Activated T-cell treated with anti-CD3 and anti-CD28 coated beads for 1 hour (primary cell): ENCODE results near the gene EPHB2.
"Not testable (repeated sequence)": the region's sequence is repeated elsewhere in the genome, so short reads cannot be mapped to it uniquely, and the experiment has no call there.

Experiments used
- DNase-seq: peaks from one replicate; pipeline ENCODE4 v3.0.0-alpha.2; 2020; ENCODE audit warnings: low read depth

EPHB2 gene

DNA sequence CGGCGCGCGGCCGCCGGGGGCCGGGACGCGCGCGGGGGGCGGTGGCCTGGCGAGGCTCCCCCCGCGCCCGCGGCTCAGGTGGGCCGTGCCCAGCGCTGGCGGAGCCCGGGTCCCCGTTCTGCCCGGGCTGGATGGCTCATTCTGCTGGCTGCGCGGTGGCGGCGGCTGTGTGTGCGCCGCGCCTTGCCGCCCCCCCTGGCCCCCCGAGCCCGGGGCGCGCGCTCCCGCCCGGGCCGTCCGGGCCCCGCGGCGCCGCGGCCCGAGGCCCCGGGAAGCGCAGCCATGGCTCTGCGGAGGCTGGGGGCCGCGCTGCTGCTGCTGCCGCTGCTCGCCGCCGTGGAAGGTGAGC, at the start of gene EPHB2:
Gene EPHB2 (plus strand): TSS at position 139 of the 349 bp plus-strand sequence. CDS start 144 bp downstream, at position 283.
- DNase-seq = no peak

DNA sequence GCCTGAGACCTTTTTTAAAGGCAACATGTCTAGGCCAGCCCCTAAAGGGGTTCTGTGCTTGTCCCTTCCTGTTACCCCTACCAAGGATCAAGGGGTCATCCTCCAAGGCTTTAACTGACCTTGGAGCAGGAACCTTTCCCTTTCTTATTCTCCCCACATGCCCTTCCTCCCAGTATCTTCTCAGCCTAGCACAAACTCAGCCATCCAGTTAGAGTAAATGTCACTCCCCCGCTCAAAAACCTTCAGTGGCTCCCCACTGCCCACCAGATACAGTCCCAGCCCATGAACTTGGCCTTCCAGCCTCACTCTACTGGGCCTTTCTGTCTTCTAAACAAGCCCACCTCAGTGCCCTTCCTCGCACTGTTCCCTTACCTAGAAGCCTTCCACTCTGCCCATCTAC, 48.8 kb upstream of the EPHB2 start:
- DNase-seq = no peak

DNA sequence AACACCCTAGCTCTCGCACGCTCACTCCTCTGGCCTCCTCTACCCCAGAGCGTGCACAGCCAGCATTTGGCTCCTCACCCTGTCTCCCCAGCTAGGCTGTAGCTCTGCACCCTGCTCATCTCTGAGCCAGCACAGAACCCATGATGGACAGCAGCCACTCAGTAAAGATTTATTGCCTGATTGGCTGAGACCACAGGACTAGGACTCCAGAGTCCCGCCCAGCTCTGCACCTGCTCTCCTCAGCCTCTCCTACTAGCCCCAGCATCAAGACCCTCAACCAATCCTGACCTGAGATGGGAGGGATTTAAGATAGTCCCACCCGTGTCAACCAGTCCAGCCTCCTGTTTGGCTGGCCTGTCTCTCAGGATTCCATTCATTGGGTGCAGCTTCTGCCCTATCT, 48.3 kb upstream of the EPHB2 start:
- no peak for DNase-seq

DNA sequence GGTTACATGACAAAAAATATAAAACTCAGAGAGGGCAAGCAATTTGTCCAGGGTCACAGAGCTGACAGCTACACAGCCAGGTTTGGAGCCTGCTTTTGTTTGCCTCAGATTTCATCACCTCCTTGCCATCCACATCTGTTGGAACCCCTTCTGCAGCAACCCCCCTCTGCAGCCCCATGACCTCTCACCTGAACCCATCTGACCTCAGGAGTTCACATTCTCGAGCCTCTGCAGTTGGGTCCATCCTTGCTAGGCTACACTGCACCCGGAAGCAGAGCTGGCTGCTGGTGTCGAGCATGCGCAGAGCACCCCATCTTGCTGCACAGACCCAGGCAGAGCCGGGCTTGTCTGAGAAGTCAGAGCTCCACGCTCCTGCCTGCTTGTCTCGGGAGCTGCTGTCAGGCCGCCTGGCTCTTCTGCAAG, 47.6 kb upstream of the EPHB2 start:
- no peak for DNase-seq

DNA sequence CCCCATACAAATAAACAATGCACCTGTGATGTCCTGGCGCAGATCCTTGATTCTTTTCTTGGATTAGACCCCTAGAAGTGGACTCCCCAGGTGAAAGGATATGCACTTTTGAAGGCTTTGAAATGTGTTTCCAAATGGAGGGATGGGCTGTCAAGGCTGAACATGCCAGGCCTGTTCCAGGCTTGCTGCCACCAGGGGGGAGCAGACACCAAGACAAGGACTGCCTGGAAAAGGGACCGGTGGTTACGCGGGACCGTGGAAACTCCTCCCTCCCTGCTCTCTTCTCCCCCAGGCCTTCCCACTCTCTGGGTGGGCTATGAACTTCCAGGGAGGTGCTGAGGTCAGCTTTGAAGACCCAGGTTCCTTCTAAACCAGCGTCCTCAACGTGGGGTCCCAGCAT, 44.9 kb upstream of the EPHB2 start:
- DNase-seq = no peak

DNA sequence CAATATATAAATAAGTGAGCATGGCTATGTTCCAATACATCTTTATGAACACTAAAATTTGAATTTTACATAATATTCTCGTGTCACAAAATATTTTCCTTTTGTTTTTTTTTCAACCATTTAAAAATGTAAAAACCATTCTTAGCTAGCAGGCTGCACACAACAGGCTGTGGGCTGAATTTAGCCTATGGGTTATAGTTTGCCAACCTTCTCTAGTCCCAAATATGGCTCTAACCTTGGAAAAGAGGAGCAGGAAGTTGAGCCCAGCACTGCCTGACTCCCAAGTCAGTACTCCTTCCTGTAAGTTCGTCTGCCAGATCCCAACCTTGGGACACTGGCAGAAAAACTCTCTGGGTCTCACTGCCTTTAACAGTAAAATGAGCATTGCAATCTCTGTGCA, 44.2 kb upstream of the EPHB2 start:
- DNase-seq = no peak

DNA sequence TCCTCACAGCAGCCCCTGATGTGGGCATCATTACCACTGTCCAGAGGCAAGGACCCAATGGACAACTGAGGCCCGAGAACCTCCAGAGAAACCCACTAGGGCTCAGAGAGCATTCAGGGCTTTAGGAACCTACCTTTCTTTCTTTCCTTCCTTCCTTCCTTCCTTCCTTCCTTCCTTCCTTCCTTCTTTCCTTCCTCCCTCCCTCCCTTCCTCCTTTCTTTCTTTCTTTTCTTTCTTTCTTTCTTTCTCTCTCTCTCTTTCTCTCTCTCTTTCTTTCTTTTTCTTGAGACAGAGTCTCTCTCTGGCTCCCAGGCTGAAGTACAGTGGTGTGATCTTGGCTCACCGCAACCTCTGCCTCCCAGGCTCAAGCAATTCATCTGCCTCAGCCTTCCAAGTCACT, 41.8 kb upstream of the EPHB2 start:
- DNase-seq = not testable (repeated sequence)

DNA sequence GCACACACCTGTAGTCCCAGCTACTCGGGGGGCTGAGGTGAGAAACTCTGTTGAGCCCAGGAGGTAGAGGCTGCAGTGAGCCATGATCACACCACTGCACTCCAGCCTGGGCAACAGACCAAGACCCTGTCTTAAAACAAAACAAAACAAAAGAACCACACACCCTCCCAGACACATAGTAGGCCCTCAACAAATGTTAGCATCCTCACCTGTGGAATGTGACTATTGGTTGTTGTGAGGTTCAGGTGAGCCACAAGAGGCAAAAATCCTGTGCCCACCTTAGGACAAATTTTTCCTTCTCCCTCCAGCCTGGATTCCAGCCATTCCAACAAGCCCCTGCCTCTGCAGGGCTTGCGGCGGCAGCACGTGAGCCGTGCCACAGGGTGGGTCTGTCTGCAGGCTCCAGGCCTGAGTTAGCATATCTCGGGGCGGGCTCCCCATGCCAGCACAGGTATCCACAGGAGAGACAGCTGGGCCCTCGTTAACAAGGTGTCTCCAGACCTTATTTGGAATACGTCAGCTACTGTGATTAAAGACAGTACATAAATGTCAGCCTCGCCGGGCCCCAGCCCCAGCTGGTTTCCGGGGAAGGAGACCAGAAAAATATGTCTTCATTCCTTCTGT, 40.2 kb upstream of the EPHB2 start:
- no peak for DNase-seq

DNA sequence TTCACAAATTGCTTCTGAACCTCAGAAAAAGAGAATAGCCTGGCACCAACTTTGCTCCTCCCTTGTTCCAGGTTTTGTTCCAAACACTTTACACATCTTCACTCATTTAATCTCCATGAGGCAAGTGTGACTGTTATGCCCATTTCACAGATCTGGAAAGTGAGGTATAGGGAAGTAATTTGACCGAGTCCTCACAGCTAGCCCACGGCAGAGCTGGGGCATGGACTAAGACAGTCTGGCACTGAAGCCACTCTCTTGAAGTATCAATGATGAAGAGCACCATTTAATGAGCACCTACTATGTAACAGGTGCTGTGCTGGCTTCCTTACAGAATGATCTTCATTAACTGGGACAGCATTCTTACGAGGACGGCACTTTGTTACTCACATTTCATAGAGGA, 38.6 kb upstream of the EPHB2 start:
- no peak for DNase-seq

DNA sequence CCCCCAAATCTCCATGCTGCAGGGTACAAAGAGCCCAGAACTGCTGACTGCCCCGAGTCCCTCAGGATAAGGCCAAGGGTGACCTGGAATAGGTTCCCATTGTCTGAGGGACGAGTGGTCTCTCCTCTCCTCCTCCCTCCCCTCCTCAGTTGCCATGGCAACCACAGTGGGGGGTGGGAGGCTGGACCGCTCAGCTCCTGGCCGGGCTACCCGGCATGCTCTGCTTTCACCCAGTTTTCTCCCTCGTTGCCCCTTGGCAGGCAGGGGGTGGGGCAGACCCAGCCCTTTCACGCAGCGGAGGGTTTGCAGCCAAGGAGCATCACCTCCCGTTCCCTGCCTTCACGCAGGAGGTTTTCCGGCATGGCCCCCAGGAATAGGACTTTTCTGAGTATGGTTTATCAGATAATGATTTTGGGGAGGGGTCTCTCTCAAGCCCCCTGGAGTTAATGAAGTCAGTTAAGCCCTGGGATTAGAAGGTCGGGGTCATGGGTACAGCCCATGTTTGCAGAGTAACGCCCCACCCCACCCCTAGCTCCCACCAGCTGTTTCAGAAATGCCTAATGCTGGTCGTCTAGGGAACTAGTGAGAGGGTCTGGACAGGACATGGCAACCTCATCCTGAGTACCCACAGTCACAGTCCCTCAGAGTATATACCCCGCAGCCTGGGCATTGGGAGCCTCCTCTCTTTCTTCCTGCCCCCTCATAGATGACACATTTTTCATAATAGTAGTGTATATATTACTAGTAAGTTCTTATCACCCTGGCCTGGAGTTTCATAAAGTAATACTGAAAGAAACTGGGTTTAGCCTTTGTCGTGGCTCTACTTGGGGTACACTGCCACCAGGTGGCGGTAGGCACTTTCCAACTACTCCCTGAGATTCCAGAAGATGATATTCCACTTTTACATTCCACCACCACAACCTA, 36.9 kb upstream of the EPHB2 start:
- no peak for DNase-seq

DNA sequence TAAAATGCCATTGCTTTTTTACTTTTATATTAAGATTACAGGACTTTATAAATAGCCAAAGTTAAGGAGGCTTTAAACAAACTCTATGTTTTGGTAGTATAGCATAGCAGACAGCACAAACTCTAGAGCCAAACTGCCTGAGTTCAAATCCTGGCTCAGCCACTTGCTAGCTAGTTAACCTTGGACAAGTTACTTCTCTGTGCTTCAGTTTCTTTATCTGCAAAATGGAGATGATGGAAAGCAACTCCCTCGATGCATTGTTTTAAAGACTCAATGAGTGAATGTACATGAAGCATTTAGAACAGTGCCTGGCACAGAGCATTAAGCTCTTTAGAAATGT, 36.3 kb upstream of the EPHB2 start:
- no peak for DNase-seq

DNA sequence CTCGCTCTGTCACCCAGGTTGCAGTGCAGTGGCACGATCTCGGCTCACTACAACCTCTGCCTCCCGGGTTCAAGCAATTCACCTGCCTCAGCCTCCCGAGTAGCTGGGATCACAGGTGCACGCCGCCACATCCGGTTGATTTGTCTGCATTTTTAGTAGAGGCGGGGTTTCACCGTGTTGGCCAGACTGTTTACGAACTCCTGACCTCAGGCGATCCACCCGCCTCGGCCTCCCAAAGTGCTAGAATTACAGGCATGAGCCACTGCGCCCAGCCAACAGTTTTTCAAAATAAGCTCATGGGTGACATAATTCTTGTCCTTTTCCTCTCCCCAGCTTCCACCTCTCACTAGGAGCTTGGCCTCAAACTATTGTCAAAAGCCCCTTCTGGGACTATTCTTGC, 34.5 kb upstream of the EPHB2 start:
- DNase-seq = not testable (repeated sequence)

DNA sequence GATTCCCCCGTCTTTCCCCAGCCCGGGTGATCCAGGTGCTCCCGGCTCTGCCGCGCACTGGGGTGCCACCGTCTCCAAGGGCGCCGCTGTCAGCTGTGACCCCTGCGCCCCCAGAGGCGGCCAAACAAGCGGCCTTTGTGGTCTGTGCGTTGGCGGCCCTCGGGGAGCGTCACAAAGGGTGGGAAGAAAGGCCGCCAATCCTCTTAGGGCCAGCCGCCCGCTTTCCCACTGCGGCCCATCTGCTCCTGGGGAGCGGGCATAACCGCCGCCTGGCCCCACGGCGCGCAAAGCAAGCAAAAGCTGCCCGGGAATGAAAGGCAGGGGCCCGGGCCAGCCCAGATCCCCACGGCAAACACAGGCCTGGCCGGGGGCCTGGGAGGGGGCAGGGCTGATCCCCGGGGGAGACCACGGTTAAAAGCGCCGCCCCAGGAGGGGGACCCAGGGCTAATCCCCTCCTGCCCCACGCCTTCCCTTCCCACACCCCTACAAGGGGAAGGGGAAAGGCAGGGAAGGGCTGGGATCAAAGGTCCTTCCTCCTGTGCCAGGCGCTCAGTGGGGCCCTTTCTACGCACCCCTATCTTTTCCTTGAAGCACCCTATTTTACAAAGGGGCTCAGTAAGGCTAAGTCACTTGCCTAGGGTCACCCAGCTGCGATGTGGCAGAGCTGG, 33.6 kb upstream of the EPHB2 start:
- DNase-seq = no peak

DNA sequence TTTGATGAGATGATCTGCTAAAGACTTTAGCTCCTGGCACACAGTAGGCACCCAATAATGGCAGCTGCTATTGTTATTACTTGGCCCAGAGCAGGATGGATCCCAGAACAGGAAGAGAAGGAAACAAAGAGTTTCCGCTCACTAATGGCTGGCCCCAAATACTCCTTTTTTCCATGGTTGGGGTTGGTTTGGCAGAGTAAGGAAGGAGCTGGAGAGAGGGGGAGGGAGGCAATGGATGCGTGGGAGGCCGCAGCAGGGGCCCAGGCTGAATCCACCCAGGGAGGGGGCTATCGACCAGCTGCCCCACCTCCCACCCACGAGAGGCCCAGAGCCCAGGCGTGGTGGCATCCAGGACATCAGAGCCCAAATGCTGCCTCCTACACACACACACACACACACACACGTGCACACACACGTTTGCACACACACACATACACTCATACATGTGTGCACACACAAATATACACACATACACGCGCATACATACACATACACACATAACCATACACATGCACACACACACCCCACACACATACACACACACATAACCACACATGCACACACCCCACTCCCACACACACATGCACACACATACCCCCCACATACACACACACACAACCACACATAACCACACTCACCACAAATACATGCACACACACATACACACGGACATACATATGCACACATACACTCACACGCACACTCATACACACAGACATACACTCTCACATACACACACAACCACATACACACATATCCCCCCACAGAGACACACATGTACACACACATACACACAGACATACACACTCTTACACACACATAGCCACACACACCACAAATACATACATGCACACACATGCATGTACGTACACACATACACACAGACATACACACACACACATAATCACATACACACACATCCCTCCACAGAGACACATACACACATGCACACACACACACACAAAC, 32.4 kb upstream of the EPHB2 start:
- no peak for DNase-seq

DNA sequence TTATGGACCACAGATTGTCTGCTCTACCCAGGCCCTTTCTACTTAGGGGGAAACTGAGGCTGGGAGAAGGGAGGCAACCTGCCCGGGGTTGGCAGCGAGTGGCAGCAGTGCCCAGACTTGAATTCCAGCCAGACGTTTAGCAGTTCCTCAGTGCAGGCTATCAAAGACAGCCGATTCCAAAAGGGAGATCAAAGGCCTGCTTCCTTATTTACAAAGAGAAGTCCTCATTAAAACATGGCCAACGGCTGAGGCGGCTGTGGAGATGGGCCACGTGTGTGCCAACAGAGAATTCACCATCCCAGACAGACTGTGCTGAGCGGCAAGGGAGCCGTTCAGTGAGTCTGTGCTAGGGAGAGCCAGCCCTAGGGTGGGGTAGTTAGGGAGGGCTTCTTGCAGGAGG, 29.9 kb upstream of the EPHB2 start:
- DNase-seq = no peak

DNA sequence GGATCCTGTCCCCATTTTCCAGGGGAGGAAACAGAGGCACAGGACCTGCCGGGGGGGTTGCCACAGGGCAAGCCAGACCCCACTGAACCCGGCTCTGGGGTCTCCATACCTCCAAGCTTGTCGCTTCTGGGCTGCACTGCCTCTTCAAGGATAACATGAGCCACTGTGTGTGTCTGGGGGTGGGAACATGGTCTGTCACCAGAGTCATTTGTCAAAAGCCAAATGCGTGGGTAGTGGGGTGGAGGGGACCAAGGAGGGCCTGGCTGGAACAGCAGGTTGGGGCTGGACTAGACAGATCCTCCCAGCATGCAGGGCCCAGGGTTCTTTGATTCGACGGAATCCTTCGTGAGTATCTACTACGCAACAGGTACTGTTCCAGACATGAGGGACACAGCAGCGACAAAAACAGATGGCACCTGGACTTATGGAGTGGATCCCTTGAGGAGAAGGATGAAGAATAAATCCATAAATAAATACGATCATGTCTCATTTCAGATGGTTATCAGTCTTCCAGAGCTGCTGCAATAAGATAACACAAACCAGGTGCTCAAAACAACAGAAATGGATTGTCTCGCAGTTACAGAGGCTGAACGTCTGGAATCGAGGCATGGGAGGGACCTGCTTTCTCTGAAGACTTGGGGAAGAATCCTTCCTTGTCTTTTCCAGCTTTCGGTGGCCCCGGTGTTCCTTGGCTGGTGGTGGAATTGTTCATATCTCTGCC, 28.9 kb upstream of the EPHB2 start:
- no peak for DNase-seq

DNA sequence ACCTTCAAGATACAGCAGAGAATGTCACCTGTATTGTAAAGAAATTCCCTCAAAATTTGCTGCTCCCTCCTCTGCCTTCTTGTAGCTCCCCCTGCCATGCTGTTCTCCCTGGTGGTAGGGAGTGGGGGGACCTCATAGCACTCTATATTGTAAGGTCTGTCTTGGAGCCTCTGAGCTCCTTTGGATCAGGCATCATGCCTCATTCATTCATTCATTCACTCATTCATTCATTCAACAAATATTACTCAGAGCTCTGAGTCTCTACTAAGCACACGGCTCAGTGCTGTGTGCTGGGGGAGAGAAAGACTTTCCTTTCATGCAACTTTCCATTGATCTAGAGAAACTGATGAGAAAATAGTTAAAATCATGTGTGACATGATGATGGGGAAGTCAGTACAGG, 27.1 kb upstream of the EPHB2 start:
- no peak for DNase-seq

DNA sequence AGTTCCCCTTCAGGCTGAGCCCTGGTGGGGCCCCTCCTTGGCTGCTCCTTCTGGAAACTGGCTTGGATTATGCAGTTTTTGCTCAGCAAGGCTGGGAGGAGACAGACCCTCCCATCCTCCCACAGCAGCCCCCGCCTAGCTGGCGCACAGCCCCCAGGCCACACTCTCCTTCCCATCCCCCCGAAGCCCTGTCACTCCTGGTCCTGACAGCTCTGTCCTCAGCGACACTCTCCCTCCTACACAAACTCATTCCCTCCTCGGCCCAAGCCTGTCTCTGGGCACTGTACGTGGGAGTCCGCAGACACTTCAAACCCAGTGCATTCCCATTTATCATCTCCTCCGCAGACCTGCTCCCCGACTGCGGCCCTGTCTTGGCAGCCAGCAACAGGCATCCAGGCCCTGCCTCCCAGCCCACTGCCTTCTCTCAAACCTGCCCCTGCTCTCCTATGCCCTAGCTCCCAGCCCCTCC, 25.0 kb upstream of the EPHB2 start:
- no peak for DNase-seq

DNA sequence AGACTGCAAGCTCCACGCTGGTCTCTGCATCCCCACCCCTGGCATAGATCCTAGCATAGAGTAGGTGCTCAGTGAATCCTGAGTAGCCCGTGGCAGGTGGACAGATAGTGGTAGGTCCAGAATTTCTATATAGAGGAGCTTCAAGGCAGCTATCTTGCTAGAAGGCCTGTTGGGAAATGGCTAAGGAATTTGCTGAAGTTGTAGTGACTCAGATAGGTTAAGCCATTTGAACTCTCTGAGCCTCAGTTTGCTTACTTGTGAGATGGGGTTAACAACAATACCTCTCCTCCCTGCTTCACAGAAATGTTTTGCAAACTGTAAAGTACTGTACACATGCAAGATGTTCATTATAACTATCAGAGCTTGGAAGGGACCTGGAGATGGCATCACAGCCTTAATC, 23.4 kb upstream of the EPHB2 start:
- no peak for DNase-seq

DNA sequence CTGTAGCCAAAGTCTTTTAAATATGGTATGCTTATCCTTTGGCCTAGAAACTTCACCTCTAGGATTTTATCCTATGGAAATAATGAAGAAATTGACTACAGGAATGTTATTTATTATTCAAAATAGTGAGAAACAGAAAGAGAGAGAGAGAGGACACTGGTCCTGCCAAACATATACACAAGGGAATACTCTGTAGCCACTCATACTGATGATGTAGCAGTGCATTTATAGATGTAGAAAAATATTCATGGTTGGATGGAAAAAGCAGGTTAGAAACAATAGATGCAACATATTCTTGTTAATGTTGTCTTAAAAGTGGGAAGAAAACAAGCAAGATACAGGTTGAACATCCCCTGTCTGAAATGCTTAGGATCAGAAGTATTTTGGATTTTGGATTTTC, 22.2 kb upstream of the EPHB2 start:
- DNase-seq = no peak

DNA sequence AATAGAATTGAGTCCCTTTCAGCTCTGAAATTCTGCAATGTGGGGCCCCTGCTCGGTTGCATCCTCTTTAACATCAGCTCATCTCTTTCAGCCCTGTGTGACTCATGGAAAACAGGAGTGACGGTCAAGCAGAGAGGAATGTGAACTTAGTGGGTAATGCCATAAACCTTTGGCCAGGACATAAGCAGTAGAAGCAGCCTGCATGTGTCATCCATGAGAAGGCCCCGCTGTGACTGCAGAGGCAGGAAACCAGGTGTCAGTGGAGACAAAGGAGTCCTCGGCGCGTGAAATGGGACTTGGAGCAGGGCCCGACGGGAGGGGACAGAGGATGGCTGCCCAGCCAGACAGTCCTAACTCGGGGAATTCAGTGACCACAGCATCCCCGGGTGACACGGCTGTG, 21.1 kb upstream of the EPHB2 start:
- no peak for DNase-seq
